NCI-H2171 treated with DMSO at 0.1 percent for 48 hours (cell line): ENCODE data around the gene C1orf167.
"Not testable (repeated sequence)": the region's sequence is repeated elsewhere in the genome, so short reads cannot be mapped to it uniquely, and the experiment has no call there.

Experiments used
- DNase-seq: peaks from one replicate; lab custom pipeline; 2025; lab: John Stamatoyannopoulos, UW

C1orf167 gene

GRCh38 chr1:11800391-11800755 lies 38.4 kb downstream of the C1orf167 start:
- no peak for DNase-seq

- no peak for DNase-seq
Observed at GRCh38 chr1:11800756-11801433, 38.9 kb downstream of the C1orf167 start.

GRCh38 chr1:11802616-11802972 lies 40.6 kb downstream of the C1orf167 start:
- no peak for DNase-seq

- peak; percentile 98 for DNase-seq
Observed at GRCh38 chr1:11802973-11803885, 41.2 kb downstream of the C1orf167 start.

GRCh38 chr1:11803924-11804665 lies 42.1 kb downstream of the C1orf167 start:
- not testable (repeated sequence) for DNase-seq

GRCh38 chr1:11804666-11805421 lies 42.9 kb downstream of the C1orf167 start:
- peak; percentile 78 for DNase-seq

- DNase-seq, result peak; percentile 98
Observed at GRCh38 chr1:11805422-11806306, 43.7 kb downstream of the C1orf167 start, which contains the start of the genes CLCN6 and MTHFR. Gene CLCN6 (plus strand): TSS chr1:11806191. CDS start chr1:11806263, 72 bp downstream. Gene MTHFR (minus strand): TSS chr1:11805964. CDS start chr1:11803116, 2,848 bp downstream.

GRCh38 chr1:11806307-11806936 lies 44.4 kb downstream of the C1orf167 start:
- no peak for DNase-seq

- no peak for DNase-seq
Observed at GRCh38 chr1:11807133-11807532, 45.1 kb downstream of the C1orf167 start.

- DNase-seq, result no peak
Observed at GRCh38 chr1:11813021-11813420, 51.0 kb downstream of the C1orf167 start.

- DNase-seq, result no peak
Observed at GRCh38 chr1:11817192-11817591, 55.2 kb downstream of the C1orf167 start.

- DNase-seq, result no peak
Observed at GRCh38 chr1:11822091-11822490, 60.1 kb downstream of the C1orf167 start.

GRCh38 chr1:11823366-11824137 lies 61.6 kb downstream of the C1orf167 start:
- DNase-seq, result no peak

GRCh38 chr1:11825131-11825530 lies 63.1 kb downstream of the C1orf167 start:
- DNase-seq, result no peak

- no peak for DNase-seq
Observed at GRCh38 chr1:11826946-11827345, 65.0 kb downstream of the C1orf167 start.

- DNase-seq, result no peak
Observed at GRCh38 chr1:11828511-11828910, 66.5 kb downstream of the C1orf167 start.

- no peak for DNase-seq
Observed at GRCh38 chr1:11831945-11832725, 70.1 kb downstream of the C1orf167 start.

- no peak for DNase-seq
Observed at GRCh38 chr1:11833497-11833896, 71.5 kb downstream of the C1orf167 start.

- DNase-seq, result no peak
Observed at GRCh38 chr1:11833900-11834299, 71.9 kb downstream of the C1orf167 start.
